Vagina (tissue), 2 donors: ENCODE measurements around the gene UBIAD1. TPM values are rescaled to one million over a fixed set of nuclear protein-coding genes. Genes with fewer than 3 reads are reported as not detected.
"Not testable (repeated sequence)": the region's sequence is repeated elsewhere in the genome, so short reads cannot be mapped to it uniquely, and the experiment has no call there.

Experiments
- DNase-seq, 2 donors: peaks; one replicate each; pipeline ENCODE4 v3.0.0-alpha.2; 2017; ENCODE audit errors: extremely low spot score in 2 of 2
- H3K27ac ChIP-seq: fragments of 200-600 bp; sonication (generic); one replicate; pipeline ENCODE4 v1.5.1; 2019
- H3K27me3 ChIP-seq: fragments of 200-600 bp; sonication (generic); one replicate; pipeline ENCODE4 v1.5.1; 2019
- H3K36me3 ChIP-seq, 2 donors: fragments of 200-600 bp; sonication (generic); one replicate each; pipeline ENCODE4 v1.5.1; 2017 to 2019
- H3K4me1 ChIP-seq: fragments of 200-600 bp; sonication (generic); one replicate; pipeline ENCODE4 v1.5.1; 2019
- H3K4me3 ChIP-seq, 2 donors: fragments of 200-600 bp; sonication (generic); 1 replicate in 1 of 2; 2 replicates in 1 of 2; pipeline ENCODE4 v1.5.1; 2016 to 2019
- H3K9me3 ChIP-seq: fragments of 200-600 bp; sonication (generic); one replicate; pipeline ENCODE4 v1.5.1; 2019
- CTCF ChIP-seq, 3 experiments: fragments of 450-650 bp in 2 of 3; fragments of 200-600 bp in 1 of 3; sonication (generic) in 1 of 3; IDR thresholded peaks; one replicate each; pipeline ENCODE4 v1.5.1; 2017 to 2019; ENCODE audit warnings: antibody characterized with exemption in 3 of 3, mild to moderate bottlenecking in 2 of 3, moderate library complexity in 2 of 3
- POLR2A ChIP-seq, 2 donors: fragments of 450-650 bp; IDR thresholded peaks; one replicate each; pipeline ENCODE4 v1.6.1; 2017; ENCODE audit warnings: antibody characterized with exemption in 2 of 2, mild to moderate bottlenecking in 2 of 2, moderate library complexity in 2 of 2
- POLR2AphosphoS5 ChIP-seq, 2 donors: sonication (generic); formaldehyde crosslinking; IDR thresholded peaks; one replicate each; pipeline ENCODE4 v1.9.0; 2017; ENCODE audit warnings: antibody characterized with exemption in 2 of 2, mild to moderate bottlenecking in 2 of 2, low read depth in 1 of 2; ENCODE audit not compliant: insufficient read depth in 1 of 2
- intact Hi-C: fragments of 100-400 bp; cut with DNase I; formaldehyde crosslinking; loops from one replicate; pipeline ENCODE4 v1.15.1; 2023
- total RNA-seq: library from RNA; depleted of rRNA; stranded (reverse); fragments of >200 nt; gene quantifications from one replicate; pipeline ENCODE4 v1.2.3, GENCODE V29; 2016

Gene UBIAD1
- total RNA-seq, 1 donor from 2014 or later, result 8.6 TPM

- H3K4me1 ChIP-seq, result peaks cover 11% of the 10 kb centered on the region
- no peaks in the 10 kb centered on the region for H3K9me3 ChIP-seq
- intact Hi-C loops, result no loop called here
- H3K4me3 ChIP-seq, result no peak overlapping the region
- H3K27me3 ChIP-seq, result no peaks in the 10 kb centered on the region
- H3K27ac ChIP-seq, result no peak overlapping the region
- no peak for TF ChIP-seq POLR2A (IDR thresholded peaks at IDR 0.05)
- no peak for TF ChIP-seq POLR2AphosphoS5 (IDR thresholded peaks at IDR 0.05; ENCODE audit: insufficient read depth in 1 of 2, low read depth in 1 of 2)
- no peak for TF ChIP-seq CTCF (IDR thresholded peaks at IDR 0.05)
- no peak for DNase-seq
- H3K36me3 ChIP-seq, result no peaks in the 10 kb centered on the region
These were observed 6.5 kb upstream of the UBIAD1 start for GRCh38 chr1:11266268-11267074.

- H3K9me3 ChIP-seq, H3K4me3 ChIP-seq, H3K4me1 ChIP-seq, H3K27ac ChIP-seq, intact Hi-C loops, DNase-seq, H3K27me3 ChIP-seq, H3K36me3 ChIP-seq: not testable (repeated sequence)
These were observed 5.4 kb upstream of the UBIAD1 start for GRCh38 chr1:11267350-11268337.

GRCh38 chr1:11272544-11272831, 510 bp upstream of the UBIAD1 start:
- Histone ChIP-seq H3K4me3 (peak overlapping the region; percentile 34 to 83), H3K36me3 (no peaks in the 10 kb centered on the region), H3K27ac (no peak overlapping the region), H3K9me3 (no peaks in the 10 kb centered on the region), H3K4me1 (peaks cover 31% of the 10 kb centered on the region), H3K27me3 (no peaks in the 10 kb centered on the region)
- intact Hi-C loops, result no loop called here
- no peak for DNase-seq
- TF ChIP-seq POLR2AphosphoS5 (IDR thresholded peaks at IDR 0.05; ENCODE audit: insufficient read depth in 1 of 2, low read depth in 1 of 2), result no peak
- TF ChIP-seq POLR2A (IDR thresholded peaks at IDR 0.05), result no peak
- TF ChIP-seq CTCF (IDR thresholded peaks at IDR 0.05), result no peak

GRCh38 chr1:11273595-11274234, 717 bp downstream of the UBIAD1 start:
- intact Hi-C loops, result no loop called here
- TF ChIP-seq POLR2A (IDR thresholded peaks at IDR 0.05) (no peak), POLR2AphosphoS5 (IDR thresholded peaks at IDR 0.05; ENCODE audit: insufficient read depth in 1 of 2, low read depth in 1 of 2) (no peak), CTCF (IDR thresholded peaks at IDR 0.05) (no peak)
- Histone ChIP-seq H3K4me3 (peak overlapping the region; percentile 83 to 88), H3K27me3 (no peaks in the 10 kb centered on the region), H3K27ac (peak overlapping the region; percentile 85), H3K4me1 (peaks cover 31% of the 10 kb centered on the region), H3K9me3 (no peaks in the 10 kb centered on the region), H3K36me3 (no peaks in the 10 kb centered on the region)
- DNase-seq, result no peak

- Histone ChIP-seq H3K27me3 (no peaks in the 10 kb centered on the region), H3K4me3 (no peak overlapping the region), H3K36me3 (no peaks in the 10 kb centered on the region), H3K4me1 (peaks cover 23% of the 10 kb centered on the region), H3K9me3 (no peaks in the 10 kb centered on the region), H3K27ac (no peak overlapping the region)
- intact Hi-C loops, result no loop called here
- TF ChIP-seq POLR2A (IDR thresholded peaks at IDR 0.05) (no peak), POLR2AphosphoS5 (IDR thresholded peaks at IDR 0.05; ENCODE audit: insufficient read depth in 1 of 2, low read depth in 1 of 2) (no peak), CTCF (IDR thresholded peaks at IDR 0.05) (no peak)
- no peak for DNase-seq
These were observed 6.2 kb downstream of the UBIAD1 start for GRCh38 chr1:11279152-11279551.
